HG03045 (cell line): ENCODE data around the gene ATP5F1B.

Experiments
- ATAC-seq: cut with Tn5 transposase; IDR thresholded peaks from one replicate; pipeline ENCODE4 v1.9.1; 2021; ENCODE audit warnings: mild to moderate bottlenecking, moderate library complexity; ENCODE audit not compliant: unreplicated experiment

Gene ATP5F1B

DNA sequence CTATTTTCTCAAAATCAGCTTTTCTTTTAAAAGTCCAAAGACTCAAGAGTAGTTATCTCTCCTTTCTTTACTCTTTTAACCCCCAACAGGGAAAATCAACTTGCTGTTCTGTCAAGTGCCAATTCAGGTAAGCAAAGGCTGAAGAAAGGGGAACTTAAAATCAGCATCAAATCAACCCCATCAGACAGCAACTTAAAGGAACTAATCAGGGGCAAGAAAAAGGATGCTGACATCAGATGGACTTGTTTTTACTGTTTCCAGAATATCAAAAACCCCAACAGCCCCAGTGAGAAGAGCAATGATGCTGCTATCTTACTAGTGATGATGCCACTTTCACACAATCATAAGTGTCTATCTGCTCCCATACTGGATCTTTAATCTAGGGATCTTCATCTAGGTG, 19.1 kb downstream of the ATP5F1B start:
- ATAC-seq = no peak

DNA sequence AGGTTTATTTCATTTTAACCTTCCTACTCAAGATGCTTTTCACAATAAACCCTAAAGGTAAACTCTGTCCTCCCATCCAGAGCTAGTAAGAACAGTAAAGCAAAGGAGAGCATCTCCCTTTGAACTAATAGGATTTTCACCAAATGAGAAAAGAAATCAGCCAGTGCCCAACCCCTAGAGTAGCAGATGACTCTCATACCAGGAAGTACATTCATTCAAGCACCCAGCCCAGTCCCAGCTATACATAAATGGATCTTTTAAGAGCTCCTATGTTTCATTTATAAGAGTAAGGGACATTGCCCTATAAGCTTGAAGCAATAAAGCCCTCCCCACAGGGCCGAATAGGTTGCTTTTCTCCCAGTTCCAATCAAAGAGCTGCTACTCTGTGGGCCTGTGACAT, 23.2 kb downstream of the ATP5F1B start:
- no peak for ATAC-seq

DNA sequence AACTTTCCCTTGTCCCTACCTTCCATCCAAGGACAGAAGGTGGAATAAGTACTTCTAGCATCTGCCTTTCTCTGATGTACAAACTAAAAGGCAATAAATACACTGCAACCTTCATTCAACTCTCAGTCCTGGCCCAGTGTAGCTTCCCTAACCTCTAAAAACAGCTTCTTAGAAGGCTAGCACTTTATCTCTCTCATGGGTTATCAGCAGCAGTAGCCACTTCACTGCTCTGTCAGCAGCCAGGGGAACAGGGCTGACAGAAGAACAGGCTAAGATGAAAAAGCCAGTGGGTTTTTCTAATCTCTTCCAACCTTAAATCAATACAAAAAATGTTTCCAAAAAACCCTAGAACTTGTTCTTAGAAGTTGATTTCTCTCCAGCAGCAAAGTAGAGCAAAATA, 28.9 kb downstream of the ATP5F1B start:
- ATAC-seq = no peak

DNA sequence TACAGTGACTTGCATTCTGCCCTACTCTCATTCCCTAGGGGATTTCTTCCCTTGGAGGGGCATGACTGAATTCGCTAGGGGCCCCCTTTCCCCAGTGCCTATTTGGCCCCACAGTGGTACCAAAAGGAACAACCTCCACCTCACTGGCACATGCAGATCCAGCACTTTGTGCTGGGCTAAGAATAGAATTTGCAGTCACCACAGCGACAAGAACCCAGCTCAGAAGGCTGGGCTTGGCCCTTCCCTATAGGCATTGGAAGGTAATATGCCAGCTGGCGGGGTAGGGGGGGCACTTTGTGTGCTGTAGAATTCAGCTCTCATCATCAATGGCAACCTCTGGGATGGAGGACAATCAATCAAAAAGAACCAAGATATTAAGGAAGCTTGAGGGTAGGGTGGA, 29.5 kb downstream of the ATP5F1B start:
- no peak for ATAC-seq

DNA sequence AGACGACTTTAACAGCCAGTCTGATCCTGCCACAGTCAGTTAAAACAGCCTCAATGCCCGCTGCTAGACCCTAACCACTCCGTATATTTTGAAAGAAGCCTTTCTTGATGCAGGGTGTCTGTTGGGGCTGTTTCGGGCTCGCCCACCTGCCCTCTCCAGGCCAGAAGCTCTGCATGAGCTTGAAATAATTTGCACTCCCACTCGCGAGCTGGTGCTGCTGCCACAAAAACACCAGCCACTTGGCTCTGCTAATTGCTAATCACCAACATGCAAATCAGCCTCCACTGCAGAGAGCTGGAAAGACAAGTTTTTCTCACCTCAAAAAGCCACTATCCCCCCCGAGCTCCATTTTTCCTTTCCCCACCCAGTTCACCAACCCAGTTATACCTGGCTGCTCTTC, 31.2 kb downstream of the ATP5F1B start:
- ATAC-seq = no peak

DNA sequence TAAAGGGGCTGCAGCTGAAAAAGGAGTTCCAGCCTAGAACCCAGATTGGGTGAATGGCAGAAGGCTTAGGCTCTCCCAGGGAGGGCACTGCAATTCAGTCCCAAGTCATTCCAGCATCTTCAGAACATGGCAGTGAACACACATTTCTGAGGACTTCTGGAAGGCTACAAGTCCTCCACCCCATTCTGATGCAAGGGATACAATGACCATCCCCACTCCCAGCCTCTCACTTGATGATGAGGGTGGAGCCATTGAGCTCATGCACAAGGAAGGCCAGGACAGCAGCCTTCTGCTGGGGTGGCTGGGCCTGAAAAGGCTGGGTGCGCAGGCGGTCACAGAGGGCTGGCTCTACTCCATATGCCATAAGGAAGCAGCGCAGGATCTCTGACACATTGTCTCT, 41.4 kb downstream of the ATP5F1B start:
- ATAC-seq = no peak

DNA sequence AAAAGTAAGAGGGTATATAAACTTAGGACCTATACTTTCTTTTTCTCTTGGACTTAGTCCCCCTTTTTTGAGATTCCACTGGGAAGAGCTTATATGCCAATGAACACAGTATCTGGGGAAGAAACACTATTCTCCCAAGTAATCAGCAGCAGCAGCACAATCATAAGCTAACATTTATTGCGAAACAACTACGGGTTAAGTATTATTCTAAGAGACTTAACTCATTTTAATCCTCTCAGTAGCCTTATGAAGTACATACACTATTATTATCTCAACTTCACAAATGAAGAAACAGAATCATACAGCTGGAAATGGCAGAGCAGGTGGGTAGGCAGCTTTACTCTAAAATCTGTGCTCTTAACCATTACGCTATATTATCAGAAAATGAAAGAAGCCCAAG, 43.5 kb downstream of the ATP5F1B start:
- no peak for ATAC-seq

DNA sequence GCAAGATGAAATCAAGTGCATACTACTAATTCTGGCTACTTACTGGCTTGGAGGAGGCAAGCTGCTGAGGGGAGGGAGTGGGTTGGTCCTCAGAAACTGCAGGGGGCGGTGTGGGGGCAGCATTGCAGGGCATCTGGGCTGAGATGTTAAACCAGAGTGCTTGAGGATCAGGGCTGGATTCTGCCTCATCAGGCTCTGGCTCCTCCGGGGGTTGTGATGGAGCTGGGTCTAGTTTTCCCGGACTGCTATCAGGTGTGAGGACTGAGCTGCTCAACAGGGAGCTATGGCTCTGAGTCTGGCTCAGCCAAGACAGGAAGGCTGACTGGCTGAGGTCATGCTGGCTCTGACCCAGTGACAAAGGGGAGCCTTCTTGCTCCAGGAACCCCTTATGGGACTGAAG, 44.3 kb downstream of the ATP5F1B start:
- ATAC-seq = no peak

DNA sequence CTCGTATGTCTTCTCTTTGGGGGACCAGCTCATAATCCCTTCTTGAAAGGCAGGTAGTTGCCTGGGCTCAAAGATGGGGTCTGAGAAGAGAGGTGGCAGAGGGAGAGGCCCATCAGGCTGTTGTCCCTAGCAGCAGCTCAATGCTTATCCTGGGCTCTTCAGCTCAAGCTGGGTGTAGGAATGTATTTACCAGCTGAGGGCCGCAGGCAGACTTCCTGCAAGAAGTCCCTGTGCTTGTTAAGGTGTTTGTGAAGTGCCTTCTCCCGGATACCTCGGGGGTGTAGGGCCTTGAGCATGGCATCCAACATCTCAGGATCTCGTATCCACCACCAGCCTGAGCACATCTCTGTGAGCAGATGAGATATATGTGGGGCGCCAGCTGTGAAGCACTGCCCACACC, 45.0 kb downstream of the ATP5F1B start:
- ATAC-seq = no peak

DNA sequence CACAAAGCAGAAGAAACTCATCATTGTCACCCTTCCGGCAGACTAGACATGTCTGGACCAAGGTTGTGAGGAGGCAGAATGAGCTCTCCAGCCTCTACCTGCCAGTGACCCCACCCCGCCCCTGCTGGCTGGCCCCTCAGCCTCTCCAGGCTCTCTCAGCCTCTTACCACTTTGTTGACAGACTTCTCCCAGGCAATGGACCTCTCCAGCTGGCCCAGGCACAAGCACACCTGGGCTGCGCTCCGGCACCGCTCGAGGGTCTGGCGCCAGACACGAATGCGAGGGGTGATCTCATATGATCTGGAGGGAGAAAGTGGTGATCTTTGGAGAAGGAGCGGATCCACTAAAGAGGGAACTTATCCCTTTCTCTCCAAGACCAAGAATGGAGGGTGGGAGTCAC, 46.0 kb downstream of the ATP5F1B start:
- ATAC-seq = no peak

DNA sequence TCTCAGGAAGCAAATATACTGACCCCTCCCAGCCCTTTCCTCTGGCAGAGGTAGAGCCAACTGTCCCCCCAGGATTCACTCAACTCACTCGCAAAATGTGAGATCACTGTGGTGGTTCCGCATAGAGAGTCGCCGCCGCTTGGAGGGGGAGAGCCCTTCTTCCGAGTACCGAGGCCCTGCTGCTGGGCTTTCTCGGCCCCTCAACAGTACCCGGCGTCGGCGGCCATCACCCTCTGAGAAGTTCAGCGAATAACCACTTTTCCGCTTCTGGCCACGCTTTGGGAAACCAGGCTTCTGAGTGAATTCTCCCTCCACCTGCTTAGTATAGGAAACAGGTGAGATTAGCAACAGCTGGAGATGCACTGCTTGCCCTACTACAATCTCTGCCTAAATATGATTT, 46.7 kb downstream of the ATP5F1B start:
- no peak for ATAC-seq

DNA sequence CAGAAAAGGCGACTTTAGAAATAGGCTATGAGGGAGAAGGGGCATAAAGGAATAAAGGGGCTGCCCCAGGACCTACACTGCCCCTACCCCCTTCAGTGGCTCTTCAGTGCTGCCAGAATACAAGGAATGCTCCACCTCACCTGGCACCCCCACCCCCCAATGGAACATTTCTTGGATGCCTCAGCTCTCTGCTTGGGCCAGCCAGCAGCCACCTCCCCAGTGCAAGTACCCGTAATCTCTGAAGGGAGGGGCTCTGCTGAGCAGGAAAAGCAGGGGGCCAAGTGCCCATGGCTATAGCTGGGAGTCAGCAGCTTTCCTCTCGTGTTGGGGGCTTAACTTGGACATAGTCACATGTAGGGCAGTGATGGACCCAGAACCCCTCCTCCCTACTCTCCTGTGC, 49.0 kb downstream of the ATP5F1B start:
- ATAC-seq = no peak

DNA sequence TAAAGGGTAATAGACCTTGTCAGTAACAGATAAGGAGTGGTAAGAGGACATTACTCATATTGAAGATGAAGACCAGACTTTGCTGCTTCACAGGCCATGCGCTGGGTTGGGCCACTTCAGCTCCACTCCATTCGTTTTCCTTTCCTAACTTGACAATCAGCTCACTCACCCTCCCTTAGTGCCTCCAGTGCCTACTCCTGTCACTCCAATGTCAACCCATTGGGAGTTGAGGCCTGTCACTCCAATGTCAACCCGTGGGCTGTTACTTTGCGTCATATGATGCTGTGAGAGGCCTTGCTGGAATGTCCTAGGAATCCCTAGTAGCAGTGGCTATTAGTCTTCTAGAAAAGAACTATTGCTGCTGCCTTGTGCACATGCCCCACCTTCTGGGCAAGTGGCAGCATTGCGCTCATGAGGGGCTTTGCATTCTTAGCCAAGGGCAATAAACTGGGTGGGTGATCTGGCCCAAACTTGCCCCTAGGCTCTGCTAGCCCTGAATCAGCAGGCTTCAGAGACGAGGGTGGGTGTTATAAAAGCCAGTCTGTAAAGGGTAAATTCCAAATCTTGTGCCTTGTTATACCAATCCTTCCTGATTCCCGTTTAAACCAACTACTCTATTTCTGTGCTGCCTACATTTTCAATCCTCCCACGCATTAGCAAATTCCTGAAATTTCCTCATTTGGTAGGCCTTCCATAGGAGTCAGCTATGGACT, 51.7 kb downstream of the ATP5F1B start:
- no peak for ATAC-seq

DNA sequence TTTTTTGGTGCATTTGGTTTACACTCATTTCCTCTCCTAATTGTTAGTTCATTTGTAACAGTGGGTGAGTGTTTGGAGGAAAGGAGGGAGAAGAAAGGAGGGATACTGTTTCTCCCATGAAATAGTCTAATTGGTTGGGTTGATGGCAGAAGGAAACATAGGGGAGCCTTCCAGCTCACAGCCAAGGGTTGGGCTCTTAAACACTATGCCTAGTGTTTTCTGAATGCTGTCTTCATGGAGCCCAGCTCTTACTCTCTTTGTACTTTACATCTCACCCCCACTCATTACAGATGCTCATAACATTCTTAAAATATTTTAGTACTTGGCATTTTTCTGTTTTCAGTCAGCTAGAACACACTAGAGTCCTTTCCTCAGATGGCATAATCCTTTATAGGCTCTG, 53.8 kb downstream of the ATP5F1B start:
- ATAC-seq = no peak

DNA sequence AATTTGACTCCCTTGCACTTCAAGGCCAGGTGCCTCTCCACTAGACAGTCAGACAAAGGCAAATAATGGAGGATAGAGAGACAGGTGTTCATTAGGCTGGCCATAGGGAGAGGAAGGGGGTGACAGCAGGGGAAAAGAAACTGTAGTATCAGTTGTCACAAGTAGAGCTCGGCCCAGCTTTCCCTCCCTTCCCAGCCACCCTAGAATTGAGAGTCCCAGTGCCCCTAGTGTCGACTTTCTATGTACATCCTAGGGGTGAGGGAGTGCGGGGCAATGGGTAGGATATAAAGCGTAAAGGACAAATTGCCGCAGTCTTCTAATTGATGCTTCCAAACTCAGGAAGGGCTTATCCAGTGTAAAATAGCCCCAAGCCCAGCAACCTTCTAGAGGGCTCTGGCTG, 54.7 kb downstream of the ATP5F1B start:
- no peak for ATAC-seq

DNA sequence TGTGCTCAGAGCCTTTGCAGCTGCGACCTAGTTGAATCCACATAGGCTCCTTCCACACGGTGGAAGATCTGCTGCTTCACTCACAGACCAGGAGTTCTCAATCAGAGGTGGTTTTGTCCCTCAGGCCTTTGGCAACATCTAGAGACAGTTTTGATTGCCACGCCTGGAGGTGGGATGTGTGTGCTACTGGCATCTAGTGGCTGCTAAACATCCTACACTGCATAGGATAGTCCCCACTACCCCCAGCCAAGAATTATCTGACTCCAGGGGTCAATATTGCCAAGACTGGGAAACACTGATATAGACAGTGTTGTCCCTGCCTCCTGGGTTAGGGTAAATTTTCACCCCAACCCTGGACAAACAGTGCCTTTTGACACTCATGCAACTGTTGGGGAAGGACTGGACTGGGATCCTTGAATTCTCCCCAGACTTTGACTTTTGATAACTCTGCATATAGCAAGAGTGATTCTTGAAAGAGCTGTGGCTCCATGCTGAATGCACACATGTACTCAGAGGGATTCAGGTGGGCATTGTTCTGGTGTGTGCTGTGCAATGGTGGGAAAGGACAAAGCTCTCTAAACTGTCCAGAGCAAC, 55.5 kb downstream of the ATP5F1B start:
- no peak for ATAC-seq

DNA sequence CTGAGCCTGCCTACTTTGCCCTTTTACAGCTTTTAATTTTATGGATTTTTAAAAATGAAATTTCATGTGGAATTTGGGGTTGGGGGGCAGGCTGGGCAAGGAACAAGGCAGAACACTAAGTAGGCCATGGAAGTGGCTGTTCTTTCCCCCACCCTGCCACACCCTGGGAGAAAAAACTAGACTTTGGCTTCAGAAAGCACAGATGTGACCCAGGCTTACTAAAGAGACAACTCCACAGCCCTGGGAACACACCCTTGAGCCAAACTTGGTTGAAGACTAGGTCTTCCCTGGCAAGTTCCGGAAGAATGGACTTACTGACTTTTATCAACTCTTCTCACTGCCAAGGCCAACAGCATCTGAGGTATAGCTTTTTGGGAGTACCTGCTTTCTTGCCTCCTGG, 56.0 kb downstream of the ATP5F1B start:
- ATAC-seq = no peak
